ENCODE data around the gene PTPN7.

GRCh38 chr1:202165267-202165941 lies 5.0 kb upstream of the PTPN7 start:
- TF ChIP-seq CTCF (conservative IDR thresholded peaks at IDR 0.05; ENCODE audit: low read length), result no peak
- no peak for TF ChIP-seq EZH2phosphoT487 (IDR thresholded peaks at IDR 0.05; ENCODE audit: borderline replicate concordance)
